IPS DF 4.7 (cell line): ENCODE measurements around the gene LPCAT1.
"Not testable (repeated sequence)": the region's sequence is repeated elsewhere in the genome, so short reads cannot be mapped to it uniquely, and the experiment has no call there.

Source experiments
- DNase-seq: peaks from one replicate; pipeline ENCODE4 v3.0.0-alpha.2; 2013; ENCODE audit warnings: low spot score; ENCODE audit errors: extremely low read depth

Gene LPCAT1, protein sequence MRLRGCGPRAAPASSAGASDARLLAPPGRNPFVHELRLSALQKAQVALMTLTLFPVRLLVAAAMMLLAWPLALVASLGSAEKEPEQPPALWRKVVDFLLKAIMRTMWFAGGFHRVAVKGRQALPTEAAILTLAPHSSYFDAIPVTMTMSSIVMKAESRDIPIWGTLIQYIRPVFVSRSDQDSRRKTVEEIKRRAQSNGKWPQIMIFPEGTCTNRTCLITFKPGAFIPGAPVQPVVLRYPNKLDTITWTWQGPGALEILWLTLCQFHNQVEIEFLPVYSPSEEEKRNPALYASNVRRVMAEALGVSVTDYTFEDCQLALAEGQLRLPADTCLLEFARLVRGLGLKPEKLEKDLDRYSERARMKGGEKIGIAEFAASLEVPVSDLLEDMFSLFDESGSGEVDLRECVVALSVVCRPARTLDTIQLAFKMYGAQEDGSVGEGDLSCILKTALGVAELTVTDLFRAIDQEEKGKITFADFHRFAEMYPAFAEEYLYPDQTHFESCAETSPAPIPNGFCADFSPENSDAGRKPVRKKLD

DNA sequence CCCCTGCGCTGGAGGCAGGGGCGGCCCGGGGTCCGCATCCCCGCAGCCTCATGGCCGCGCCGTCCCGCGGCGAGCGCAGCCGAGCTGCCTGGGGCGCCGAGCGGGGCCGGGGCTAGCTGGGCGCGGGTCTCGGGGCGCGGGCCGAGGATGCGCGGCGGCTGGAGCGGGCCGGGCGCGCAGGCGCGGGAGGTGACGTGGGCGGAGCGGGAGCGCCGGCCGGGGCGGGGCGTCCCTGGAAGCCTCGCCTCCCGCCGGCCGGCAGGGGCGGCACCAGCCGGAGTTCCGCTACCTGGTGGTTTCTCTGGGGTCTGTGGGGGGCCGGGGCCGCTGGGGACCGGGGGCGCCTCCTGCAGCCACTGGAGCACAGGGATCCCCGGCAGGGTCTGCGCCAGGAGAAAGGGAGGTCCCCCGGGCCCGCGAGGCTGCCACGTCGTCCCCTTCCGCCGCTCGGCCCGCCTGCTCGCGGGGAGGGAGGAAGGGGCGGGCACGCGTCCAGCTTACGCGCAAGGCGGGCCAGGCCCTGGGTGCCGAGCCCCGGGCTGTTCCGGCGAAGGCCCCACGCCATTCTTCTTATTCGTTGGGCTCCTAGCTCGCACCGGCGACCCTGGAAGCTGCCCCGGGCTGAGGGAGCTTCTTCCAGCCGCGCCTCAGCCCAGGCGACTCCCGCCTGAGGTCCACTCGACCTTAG lies at the start of gene LPCAT1:
Gene LPCAT1, minus strand, starts transcription at position 168 of the 688 bp plus-strand sequence. Its CDS starts 116 bp downstream, at position 52.
- no peak for DNase-seq

DNA sequence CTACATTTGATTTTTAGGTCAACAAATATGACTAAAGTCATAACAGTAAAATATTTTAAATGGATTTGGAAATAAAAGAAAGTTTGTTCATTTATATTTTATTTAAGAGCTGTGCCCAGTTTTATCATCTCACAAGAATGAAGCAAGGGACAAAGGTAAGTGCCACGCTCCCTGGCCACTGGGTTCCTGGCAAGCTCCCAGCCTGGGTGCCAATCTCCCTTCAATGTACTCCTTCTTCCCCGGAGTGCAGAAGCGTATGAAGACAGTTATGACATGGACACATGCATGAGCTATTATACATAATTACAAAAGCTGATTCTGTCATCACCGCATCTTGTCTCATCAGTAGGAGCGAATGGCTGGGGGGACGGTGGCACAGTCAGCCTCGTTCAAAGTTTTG lies 48.1 kb upstream of the LPCAT1 start:
- not testable (repeated sequence) for DNase-seq

DNA sequence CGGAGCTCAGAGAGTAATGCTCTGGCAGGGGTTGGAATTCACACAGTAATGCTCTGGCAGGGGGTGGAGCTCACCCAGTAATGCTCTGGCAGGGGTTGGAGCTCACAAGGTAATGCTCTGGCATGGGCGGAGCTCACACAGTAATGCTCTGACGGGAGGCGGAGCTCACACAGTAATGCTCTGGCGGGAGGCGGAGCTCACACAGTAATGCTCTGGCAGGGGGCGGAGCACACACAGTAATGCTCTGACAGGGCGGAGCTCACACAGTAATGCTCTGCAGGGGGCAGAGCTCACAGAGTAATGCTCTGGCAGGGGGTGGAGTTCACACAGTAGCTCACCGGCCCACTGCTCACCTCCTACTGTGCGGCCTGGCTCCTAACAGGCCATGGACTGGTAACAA lies 47.2 kb upstream of the LPCAT1 start:
- DNase-seq: no peak

DNA sequence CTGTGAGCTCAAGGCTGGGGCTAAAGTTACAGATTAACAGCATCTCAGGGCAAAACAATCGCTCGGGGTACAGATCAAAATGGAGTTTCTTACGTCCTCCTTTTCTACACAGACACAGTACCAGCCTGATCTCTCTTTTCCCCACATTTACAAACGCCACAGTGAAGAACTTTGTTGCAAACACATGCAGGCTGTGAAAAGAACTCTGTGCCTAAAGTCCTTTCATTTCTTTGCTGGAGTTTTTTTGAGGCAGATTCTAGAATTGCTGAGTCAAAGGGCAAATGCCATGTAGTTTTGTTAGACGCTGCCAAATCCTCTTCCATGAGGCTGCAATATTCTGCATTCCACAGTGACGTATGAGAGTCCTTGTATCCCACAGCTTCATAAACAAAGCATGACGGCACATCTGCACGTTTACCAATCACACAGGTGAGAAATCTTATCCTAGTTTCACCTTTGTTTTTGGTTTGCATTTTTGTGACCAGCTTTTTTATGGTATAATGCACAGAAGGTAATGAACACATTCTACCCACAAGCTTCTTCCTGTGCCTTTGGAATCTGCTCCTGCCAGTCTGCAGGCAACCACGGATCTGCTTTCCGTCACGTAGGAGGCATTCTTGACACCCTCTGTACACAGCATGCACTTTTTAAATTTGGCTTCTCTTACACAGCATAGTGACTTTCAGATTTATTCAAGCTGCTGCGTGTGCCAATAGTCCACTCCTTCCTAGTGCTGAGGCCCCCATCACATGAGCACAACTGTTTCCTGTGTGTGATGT lies 44.6 kb upstream of the LPCAT1 start:
- no peak for DNase-seq

DNA sequence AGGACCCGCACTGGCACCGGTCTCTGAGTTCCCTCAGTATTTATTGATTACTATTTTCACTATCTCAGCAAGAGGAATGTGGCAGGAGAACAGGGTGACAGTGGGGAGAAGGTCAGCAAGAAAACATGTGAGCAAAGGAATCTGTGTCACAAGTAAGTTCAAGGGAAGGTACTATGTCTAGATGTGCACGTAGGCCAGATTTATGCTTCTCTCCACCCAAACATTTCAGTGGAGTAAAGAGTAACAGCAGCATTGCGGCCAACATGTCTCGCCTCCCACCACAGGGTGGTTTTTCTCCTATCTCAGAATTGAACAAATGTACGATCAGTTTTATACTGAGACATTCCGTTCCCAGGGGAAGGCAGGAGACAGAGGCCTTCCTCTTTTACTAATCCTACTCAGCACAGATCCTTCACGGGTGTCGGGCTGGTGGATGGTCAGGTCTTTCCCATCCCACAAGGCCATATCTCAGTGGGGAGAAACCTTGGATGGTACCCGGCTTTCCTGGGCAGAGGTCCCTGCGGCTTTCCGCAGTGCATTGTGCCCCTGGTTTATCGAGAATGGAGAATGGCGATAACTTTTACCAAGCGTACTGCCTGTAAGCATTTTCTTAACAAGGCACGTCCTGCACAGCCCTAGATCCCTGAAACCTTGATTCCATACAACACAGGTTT lies 43.9 kb upstream of the LPCAT1 start:
- DNase-seq: not testable (repeated sequence)

DNA sequence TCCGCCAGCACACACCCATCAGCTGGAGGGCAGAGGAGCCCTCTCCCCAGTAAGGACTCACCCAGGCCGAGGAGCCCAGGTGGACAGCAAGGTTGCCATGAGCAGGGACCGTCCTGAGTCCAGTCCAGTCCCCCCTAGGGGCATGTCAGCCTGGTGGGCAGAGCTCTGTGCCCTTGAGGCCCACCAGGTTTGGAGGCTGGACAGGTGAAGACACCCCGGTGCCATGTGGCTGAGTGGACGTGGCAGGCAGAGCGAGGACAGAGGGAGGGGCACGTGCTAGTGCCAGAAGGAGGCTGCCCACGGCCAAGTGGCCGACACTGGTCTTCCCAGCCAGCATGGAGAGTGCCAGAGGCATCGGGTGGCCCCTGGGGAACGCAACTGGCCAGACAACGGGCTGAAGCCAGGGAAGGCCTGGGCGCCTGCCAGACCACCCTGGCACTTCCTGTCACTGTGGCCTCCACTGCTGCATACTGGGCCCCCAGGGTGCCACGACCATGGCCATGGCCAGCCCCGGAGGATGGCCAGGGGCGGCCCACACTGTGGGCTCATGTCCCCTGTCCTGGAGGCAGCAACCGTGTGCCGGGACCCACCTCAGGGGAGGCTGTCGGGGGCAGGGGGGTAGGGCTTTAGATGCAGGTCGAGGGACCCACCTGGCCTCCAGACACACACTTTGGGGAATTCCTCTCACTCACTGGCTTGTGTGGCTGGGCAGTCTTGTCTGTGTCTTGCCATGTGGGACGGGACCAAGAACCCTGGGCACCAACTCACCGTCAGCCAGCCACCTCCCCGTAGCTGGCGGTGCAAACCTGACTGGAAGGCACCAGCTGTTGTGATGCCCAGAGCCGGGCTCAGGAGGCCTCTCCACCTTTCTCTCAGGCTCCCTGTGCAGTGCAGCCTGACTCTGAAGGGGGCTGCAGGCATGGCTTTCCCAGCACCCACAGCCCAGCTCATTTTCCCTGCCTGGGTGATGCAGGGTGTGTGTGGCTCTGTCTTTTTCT lies 42.3 kb upstream of the LPCAT1 start:
- DNase-seq: no peak

DNA sequence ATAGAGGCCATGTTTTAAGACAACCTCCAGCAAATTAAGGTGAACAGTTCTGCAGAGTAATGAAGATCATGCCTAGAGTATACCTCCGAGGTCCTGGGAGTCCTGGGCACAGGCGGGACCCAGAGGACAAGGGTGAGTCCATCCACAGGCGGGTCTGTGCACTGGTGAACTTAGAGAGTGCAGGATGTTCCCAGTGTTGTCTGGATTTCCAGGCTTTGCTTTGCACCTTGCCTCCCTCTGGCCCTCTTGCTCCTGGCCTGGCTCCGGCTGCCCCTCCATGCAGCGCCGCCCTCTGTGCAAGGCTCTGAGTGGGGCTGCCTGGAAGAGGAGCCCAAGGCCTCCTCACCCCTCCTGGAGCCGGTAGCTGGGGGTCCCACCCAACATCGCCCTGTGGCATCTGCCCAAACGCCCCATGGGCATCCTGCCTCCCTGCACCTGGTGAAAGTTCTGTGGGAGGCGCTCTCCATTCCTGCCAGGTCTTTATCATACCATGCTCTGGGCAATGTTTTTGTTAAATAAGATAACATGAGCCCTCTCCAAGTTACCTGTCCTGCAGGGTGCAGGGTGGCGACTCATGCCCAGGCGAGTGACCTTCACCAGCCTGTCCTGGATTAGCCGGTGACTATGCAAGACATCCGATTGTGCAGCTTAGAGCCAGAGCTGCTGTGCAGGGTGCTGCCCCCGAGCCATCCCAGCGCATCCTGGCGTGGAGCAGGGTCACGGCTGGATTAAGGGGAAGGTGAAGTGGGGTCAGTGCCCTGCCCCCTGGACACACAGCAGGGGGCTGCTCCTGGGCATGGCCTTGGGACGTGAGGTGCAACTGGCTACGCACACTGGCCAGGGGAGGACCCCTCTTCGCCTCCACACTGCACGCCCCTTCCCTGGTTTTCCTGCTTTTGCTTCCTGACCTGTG lies 41.3 kb upstream of the LPCAT1 start:
- no peak for DNase-seq

DNA sequence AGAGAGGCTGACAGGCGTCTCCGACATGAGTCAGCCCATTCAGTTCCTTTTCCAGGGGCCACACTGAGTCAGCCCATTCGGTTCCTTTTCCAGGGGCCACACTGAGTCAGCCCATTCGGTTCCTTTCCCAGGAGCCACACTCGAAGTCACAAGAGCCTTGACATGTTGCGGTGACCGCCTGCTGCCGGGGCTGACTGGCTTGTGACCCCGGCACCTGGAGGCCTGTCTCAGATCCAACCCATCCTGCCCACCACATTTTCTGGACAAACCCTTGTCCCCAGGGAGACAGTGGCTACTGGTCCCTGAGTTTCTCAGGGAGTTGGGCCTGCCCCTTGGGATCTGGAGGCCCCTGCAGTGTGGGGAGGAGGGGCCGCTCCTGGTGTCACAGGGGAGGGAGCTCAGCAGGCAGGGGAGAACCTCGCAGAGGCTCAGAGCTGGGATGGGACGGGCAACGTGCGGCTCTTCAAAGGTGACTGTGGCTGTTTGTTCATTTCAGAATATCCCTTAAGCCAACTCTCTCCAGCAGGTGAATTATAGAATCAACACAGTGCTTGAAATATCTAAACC lies 40.5 kb upstream of the LPCAT1 start:
- DNase-seq: no peak

DNA sequence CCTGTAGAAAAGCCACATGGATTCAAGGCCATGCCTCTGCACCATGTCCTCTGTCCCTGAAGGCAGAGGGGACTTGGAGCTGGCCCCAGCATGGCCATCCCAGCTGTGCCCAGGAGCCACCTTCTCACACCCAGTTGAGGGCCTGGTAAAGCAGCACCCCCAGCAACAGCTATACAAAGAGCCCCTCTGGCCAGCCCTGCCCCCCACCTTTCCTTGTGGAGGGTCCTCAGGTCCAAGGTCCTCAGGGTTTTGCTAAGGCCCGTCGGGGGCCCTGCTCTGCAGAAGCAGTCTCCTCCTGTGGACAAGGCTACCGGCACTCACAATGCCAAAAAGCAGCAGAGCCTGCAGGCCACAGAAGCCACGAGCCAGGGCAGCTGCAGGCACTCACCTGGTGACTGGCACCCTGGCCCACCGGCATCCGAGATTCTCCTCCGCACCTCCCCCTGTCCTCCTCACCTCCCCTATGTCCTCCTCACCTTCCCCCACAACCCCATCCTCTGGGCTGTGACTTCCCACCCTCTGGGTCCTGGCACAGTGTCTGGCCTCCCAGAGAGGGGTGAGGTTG lies 39.9 kb upstream of the LPCAT1 start:
- DNase-seq: no peak

DNA sequence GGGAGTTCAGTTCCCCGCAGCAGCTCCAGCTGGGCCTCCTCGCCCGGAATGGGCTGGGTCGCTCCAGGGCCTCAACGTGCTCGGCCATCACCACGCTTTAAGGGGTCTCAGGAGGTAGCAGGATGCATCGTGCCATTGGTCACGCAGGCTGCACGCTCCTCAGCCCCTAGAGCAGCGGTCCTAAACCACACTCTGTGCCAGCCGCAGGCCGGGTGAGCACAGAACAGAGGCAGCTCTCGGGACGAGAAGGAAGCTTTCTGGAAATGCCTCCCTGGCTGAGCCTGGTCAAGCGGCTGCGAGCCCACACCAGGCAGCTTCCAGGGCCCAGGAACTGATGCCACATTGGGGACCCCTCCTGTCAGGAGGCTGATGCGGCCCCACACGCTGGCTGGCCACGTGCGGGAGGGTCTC lies 39.3 kb upstream of the LPCAT1 start:
- no peak for DNase-seq

DNA sequence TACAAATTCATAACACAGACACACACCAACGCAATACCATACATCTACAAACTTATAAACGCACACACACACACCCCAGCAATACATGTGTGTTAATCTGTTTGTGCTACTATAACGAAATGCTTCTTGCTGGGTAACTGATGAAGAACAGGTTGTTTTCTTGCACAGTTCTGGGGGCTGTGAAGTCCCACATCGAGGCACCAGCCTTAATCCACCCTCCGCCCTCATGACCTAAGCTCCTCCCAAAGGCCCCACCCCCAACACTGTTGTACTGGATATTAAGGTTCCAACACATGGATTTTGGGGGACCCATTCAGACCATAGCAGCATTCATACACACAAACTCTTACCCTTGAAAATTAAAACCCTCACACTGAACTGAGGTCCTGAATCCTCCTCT lies 38.8 kb upstream of the LPCAT1 start:
- DNase-seq: no peak

DNA sequence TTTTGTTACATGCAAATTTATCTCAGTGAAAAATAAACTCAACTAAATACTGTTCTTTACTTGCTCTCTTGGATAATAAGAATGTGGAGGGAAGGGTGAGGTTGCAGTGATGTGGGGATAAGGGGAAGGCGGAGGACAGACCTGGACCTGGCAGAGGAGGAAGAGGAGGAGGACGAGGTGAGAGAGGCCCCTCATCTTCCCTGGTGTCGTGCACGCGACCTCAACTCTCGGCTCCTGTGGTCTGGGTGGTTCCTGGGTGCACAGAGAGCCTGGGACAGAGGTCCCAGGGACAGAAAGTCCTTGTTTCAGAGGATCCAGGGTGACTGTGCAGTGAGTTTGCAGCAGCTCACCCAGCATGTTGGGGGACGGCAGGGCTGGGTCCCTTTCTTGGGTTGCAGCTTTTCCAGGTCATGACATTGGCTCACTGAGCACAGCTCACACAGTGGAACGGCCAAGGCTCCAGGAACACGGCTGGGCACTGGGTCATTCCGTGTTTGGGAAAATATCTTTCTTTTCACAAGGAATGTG lies 37.7 kb upstream of the LPCAT1 start:
- no peak for DNase-seq

DNA sequence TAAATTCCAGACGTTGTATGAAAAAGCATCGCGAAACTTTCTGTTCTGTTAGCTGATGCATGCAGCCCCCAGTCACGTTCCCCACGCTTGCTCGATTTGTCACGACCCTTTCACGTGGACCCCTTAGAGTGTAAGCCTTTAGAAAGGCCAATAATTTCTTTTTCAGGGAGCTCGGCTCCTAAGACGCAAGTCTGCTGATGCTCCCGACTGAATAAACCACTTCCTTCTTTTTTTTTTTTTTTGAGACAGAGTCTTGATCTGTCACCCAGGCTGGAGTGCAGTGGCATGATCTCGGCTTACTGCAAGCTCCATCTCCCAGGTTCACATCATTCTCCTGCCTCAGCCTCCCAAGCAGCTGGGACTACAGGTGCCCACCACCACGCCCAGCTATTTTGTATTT lies 36.7 kb upstream of the LPCAT1 start:
- not testable (repeated sequence) for DNase-seq

DNA sequence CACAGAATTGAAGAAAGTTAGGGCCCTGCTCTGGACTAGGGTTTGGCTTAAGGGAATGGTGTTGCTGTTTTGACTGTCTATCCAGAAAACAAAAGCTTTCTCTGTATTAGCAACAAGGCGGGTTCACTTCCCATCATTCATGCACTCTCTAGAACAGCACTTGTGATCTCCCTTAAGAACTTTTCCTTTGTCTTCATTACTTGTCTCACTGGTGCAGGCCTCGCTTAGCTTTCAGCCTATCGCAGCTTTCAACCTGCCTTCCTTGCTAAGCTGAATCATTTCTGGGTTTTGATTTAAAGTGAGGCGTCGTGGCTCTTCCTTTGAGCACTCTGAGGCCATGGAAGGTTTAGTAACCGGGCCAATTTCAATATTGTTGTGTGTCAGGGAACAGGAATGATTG lies 35.2 kb upstream of the LPCAT1 start:
- no peak for DNase-seq

DNA sequence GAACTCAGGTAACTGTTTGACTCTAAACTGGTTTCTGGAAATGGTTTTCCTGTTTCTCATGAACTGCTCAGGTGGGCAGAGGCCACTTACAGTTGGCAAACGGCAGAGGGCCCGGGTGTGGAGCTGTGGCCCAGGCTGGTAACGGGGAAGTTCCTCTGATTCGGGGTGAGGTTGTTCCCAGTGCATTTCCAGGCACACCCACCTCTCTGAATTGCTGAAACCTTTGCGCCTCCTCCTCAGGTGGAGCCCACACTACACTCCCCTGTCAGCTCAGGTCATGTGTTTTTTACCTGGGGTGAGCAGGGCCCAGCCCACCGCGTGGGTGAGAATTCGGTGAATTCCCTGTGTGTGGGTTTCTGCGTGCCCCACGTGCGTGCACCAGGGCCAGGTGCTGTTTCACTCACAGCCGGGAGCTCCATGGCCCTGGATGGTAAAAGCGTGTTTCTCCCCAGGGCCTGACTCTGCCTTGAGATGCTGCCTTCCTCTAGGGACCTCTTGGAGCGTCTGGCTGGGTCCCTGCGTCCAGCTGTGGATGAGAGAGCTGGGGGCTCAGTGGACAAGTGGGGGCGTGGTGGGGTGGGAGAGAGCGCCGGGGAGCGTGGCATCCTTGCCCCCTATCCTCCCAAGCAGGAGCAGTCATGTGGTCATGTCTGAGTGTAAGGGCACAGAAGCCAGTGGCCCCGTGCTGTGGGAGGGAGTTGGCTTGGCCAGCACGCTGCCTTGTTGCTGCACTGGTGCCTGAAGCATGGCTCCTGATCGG lies 33.5 kb upstream of the LPCAT1 start:
- DNase-seq: no peak

DNA sequence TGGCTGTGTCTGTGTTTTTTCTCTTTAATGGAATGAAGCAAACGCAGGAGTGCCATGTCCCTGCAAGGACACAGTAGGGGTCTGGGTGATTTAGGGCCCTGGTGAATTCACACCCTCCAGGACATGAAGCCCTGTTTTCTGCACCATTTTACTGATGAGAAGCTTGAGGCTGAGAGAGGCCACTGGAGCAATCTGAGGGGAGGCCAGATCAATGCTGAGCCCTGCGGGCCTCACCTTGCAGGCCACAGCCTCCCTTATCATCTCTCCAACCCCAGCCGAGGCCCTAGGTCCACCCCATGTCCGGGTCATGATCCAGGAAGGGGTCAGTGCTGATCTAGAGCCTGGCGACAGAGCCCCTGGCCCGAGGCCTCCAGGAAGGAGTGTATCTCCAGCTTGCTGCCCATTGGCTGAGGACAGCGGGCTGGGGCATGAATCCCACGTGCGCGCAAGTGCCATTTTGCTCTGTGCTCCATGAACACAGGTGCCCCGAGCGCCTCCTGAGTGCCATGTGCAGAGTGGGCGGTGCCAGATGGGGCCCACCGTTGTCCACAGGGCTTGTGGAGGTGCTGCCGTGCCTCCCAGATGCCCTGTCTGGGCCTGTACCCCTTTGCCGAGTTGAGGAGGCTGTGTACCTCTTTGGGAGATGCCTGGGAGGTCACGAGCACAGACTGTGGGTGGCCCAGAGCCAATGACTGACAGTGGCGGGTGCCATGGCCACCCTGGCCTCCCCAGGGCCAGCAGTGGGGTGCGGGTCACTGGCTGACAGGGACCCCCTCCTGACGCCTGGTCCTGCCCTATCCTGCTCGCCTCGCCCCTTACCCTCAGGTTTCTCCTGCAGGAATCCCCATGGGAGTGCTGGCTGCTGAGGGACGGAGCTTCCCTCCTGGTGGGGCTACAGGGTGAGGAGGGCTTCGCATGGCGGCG lies 32.3 kb upstream of the LPCAT1 start:
- DNase-seq: no peak
